Activated CD8-positive, alpha-beta memory T cell treated with anti-CD3 and anti-CD28 coated beads, Interleukin-2, amount 50 U/mL, for 1 hour (primary cell): ENCODE data around the gene GDF15.

Source experiments
- DNase-seq: peaks from one replicate; pipeline ENCODE4 v3.0.0-alpha.2; 2020; ENCODE audit errors: extremely low read depth

Gene GDF15

DNA sequence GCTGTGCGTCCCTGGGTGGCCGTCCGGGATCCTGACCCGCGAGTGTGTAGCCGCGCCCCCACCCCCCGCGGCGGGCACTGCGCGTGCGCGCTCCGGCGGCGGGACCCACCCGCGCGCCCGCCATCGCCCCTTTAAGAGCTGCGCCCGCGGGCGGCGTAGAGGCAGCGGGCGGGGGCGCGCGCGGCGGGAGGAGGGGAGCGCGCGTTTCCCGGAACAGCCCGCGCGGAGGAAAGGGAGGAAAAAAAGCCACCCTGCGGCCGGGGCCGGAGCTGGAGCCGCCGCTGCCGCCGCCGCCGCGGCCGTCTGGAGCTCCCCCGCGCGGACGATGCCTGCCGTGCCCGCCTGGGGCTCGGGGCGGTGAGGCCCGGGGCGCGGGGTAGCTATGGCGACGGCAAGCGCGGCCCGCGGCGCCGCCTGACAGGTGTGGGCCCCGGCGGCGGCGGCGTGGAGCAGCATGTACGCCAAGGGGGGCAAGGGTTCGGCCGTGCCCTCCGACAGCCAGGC is 33.3 kb downstream of the GDF15 start, which contains the start of gene SSBP4:
Gene SSBP4 (plus strand): TSS at position 204 of the 504 bp plus-strand sequence. CDS start 251 bp downstream, at position 455.
- no peak for DNase-seq

DNA sequence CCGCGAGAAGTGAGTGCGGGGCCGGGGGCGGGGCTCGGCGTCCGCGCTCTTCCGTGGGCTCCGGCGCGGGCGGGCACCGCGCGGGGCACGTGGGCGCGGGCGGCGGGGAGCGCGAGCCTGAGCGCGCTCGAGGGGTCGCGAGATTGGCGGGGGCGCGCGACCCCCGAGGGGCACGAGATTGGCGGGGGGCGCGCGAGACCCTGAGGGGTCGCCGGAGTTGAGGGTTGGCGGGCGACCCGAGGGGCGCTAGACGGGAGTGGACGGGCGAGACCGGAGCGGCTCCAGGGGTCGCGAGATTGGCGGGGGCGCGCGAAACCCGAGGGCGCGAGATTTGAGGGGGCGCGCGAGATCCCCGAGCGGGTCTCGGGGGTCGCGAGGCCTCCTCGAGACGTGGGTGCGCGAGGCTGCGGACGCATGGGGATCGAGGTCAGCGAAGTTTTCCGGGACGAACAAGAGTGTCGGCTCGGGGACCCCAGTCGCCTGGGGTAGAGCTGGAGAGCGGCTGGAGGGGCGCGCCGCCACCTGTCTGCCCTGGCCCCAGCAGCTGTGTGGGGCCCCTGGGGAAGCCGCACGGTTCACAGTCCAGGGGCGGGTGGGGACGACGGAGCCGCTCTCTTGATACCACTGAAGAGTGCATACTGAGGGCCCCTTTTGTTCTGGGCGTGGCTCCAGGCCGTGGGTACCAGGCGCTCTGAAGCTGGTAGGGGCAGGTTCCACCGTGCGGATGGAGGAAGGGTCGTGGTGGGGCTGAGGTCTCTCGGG is 33.9 kb downstream of the GDF15 start:
- no peak for DNase-seq

DNA sequence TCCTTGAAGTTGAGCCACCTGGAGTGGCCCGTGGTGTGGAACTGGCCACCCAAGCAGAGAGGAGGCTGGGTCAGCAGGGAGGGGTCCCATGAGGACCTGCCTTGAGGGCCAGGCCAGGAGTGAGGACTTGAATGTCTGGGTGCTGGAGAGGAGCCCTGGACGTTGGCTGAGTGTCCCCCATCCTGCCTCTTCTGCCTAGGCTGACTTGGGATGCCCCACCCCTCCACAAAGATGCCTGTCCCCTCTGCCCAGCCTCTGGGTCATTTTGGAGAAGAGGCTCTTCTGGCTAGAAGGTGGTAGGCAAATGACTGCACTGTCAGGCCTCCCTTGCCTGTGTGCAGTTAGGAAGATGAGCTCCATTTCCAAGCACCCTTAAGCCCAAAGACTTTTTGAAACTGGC is 35.0 kb downstream of the GDF15 start:
- DNase-seq: no peak

DNA sequence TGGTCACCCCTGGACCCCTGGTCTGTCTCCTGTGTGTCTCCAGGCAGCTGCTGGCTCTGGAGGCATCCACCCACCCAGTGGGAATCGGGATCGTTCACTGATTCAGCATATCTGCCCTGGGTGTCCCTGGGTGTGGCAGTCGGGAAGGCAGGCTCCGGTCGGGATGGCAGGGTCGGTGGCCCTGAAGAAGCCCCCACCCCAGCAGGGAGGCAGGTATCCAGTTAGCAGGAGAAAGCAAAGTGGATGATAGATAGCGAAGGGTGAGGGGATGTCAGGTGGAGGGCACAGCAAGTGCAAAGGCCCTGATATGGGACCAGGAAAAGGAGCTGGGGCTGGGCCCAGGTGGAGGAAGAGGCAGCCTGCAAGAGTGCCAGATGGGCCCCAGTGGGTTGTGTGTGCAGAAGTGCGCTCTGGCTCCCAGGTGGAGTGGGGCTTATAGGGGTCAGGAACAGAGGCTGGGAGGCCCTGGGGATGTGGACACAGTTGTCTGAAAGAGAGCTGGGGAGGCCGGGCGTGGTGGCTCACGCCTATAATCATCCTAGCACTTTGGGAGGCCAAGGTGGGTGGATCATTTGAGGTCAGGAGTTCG is 35.5 kb downstream of the GDF15 start:
- no peak for DNase-seq

DNA sequence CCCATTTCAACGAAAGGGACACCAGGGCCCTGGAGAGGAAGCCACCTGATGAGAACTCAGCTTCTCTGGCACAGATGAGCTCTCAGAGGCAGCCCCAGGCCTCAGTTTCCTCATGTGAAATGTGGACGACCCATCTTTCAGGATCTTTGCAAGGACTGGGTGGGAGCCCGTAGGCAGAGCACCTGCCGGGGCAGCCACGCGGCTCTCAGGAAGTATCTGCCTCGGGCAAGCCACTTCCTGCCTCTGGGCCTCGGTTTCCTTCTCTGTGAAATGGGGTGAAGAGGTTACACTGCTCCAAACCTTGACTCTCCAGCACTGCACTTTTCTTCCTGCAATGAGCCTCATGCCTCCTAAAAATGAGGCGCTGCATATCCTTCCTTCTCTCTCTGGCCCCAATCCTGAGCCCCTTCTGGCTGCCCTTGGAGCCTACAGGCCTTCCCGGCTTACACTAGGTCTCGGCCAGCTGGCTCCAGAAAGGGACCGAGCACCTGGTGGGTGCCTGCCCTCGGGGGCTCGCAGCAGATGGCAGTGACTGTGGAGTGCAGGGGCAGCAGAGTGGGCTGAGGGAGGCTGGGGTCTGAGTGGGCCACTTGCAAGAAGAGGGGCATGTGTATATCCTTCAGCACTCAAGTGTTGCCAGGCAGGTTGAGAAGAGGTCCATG is 36.7 kb downstream of the GDF15 start:
- DNase-seq: no peak

DNA sequence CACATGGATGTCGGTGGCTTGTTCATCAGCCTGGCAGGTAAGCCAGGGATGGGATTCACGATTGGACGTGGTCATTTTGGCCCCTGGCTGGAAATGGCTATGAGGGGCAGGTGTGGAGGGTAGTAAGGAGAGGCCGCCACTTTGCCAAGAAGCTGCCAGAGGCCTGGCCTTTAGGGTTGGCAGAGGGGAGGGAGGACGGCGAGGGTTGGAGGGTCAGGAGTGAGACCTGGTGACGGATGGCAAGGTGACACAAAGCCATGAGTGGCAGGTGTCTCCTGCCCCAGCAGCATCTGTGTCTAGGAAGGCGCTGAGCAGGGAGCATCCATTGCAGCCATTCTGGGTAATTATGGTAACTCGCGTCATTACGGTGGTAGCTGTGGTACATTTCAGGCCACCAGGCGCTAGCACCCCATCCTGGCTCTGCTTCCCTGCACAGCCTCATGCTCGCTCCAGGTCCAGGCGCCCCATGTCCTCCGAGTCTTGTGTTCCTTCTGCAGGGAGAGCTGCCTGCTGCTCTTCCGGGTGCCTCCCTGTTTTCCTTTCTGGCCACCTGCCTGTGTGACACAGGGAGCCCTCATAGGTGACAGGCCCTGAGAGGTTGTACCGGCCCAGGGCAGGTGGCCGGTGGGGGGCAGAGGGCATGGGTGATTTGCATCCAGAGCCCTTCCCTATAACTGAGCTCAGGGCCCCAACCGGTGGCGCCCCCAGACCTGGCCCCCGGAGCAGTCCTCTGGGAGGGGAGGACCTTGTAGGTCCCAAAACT is 37.5 kb downstream of the GDF15 start:
- no peak for DNase-seq

DNA sequence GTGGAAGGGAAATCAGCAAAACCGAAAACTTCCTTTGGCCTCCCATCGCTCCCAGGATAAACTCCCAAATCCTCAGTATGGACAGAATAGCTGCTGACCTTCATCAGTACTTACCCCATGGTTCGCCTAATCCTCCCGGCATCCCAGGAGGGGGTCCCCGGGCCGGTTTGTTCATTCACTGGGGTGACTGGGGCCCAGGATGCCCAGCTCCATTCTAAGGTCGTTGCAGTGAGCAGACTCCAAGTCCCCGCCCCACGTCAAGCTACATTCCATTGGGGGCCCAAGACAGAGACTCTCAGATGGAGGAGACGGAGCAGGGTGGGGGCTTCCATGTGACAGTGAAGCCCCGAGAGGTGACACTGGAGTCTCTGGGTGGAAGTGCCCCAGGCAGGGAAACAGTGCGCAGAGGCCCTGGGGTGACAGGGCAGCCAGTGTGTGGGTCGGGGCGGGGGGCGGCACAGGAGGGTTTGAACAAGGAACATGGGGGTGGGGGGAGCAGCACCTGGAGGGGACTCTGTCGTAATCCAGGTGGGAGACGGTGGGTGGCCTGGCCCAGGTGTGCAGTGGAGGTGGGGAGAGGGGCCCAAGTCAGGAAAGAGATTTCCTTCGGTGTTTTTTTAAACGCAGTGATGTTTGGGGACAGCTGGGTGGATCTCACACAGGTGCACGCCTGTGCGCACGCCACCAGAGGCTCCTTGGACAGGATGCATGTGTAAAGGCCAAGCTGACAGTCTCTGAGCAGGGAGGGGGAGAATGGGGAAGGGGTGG is 38.3 kb downstream of the GDF15 start:
- no peak for DNase-seq

DNA sequence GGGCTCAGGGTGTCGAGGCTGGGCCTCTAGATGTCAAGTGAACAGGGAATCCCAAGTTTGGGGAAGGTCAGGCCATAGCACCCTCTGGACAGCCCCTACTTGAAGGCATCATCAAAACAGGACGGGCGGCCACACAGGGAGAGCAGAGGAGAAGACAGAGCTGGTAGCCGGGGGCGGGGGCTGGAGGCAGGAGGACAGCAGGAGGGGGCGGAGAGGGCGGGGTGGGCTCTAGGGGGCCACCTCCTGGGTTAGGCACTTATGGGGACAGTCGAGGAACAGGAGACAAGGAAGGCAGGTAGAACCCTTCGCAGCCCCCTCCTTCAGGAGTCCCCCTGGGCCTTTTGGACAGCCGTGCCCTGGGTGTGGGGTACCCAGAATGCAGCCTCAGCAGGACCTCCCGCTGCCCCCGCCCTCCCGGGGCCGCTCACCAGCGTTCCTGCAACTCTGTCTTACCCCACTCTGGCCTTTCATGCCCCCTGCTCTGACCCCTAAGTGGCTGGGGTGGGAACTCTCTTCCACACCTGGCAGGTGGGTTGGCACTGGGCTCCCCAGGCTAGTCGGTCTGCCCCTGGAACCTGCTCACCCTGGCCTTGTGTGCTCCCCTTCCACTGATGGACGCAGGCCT is 39.0 kb downstream of the GDF15 start:
- no peak for DNase-seq

DNA sequence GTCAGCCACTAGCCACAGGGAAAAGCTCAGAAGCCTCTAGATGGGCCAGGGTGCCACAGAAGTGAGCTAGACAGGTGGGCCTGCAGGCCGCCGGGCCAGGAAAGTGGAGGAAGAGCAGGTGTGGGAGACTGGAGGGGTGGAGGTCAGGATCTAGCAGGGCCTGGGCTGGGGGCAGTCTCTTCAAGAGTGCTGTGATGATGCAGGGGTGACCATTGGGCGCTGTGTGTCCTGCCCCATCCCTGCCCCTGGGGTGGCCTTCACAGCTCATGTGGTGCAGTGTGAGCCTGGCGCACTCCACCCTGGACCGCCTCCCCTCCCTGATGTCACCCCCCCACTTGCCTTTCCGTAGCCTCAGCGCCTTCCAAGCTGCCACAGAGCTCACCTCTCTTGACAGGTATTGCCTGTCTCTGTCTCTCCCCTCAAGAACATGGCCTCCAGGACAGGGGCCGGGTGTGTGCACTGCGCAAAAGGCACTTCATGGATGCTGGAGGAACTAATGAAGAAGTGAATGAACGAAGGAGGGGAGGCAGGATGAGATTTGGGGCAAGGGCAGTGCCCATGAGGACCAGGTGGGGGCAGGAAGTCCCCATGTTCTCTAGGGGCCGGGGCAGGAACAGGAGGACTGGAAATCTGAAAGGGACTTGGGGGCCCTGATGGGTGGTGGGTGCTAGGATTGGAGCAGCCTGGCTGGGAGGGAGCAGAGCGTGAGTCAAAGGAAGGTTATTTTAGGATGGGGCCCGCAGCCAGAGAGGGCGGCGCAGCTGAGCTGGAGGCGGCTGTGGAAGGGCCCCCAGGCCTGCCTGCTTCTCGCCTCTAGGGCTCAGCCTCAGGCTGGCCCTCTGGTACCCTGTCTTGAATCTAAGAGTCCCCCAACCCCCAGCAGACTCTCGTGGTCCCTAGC is 39.8 kb downstream of the GDF15 start:
- DNase-seq: no peak

DNA sequence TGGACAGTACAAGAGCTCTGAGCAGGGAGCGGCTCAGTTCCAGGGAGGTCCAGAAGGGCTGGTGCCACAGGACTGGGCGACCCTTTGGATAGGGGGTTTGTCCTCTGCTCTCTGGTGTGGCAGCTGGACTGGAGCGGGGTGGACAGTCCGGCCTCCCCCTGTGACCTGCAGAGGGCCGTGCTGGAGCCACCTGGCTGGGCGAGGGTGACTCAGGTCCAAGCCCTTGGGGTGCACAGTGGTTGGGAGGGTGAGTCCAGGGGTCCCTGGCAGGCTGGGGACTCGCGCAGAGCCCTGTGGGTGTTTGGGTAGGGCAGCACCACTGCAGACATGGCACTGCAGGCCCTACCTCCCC is 40.4 kb downstream of the GDF15 start:
- no peak for DNase-seq

DNA sequence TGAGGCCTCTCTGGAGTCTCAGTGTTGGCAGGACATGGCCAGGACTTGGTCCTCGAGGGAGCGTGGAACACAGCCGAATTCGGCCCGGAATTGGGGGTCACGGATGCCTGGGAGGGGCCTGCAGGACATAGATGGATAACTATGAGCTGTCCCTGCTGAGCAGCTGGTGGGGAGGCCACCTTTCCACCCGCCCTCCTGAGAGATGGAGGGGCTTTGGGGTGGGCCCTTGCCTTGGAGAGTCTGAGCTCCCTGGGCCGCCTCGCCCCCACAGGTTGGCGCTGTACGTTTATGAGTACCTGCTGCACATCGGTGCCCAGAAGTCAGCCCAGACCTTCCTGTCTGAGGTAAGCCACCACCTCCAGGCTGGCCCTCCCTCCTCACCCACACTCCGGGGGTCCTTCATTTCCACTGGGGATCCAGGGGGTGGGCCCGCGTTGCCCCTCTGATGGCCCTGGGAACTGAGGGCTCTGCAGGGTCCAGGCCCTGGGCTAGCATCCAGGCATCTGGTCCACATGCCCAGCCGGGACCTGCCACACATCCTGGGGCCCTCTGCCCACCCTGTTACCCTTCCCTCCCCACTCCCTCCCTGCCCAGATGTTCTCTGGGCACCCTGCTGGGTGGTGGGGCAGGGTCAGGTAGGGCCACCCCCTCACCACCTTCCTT is 41.3 kb downstream of the GDF15 start:
- no peak for DNase-seq

DNA sequence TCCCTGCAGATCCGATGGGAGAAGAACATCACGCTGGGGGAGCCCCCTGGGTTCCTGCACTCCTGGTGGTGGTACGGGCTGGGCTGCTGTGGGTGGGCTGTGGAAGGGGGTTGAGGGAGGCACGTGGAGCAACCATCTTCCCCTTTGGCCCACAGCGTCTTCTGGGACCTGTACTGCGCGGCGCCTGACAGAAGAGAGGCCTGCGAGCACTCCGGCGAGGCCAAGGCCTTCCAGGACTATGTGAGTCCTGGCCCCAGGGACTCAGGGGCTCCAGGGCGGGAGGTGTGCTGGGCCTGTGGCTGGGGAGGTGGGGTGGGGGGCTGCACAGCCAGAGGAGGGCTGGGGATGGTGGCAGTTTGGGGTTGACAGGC is 41.8 kb downstream of the GDF15 start:
- no peak for DNase-seq

DNA sequence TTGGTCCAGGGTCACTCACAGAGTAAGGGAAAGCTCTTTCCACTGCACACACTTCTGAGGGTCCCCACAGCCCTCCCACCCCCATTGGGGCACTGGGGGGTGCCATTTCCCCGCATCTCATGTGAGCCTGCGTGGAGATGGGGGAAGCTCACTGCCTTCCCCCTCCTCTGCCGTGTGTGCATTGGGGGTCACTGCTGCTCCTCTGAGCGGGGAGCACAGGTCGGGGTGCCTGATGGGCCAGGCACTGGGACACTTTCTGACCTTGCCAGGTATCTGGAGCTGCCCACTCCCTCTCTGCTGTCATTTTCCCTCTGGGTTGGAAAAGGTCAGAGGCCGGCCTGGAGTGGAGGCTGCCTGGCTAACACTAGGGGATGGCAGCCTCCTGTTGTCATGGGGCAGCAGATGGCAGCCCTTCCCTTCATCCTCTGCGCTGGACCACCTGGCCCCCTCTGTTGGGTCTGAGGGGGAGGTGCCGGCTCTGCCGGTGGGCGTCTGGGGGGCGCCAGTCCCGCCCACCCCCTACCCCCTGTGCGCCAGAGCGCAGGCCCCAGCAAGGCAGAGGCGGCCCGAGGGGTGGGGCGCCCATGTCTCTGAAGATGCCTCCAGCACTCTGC is 42.3 kb downstream of the GDF15 start:
- DNase-seq: no peak

DNA sequence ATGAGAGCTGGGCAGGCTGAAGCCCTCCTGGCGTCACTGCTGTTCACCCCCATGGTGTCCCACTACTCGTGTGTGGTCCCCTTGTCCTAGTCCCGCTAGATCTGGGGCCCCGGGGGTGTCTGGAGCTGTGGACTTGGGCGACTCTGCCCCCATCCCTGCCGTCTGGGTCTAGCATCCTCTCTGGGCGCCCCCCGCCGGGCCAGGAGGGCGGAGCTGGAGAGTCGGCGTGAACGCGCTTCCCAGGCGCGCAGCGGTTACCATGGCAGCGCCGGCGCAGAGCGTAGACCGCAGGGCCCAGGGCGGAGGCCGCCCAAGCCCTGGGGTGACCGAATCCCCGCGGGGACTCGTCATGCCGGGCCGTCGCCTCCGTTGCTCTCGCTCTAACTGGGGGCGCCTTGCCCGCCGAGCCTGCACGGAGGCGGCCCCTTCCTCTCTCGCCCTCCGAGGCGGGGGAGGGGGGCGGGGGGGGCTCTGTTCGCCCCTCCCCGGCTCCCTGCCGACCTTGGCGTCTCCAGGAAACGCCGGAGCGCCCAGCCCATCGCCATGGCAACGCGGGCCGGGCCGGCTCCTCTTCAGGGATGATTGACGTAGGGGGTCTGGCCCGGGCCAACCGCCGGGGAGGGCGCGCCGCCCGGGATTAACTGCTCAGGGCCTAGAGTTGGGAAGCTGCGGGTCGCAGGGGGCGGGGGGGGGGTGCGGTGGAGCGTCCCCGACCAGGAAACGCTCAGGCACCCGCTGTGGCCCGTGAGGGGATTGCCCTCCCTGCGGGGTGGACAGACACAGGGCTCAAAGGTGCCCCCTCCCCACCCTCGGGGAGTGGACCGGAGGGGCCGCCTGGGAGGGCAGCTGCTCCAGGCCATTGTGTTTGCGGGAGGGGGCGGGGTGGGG is 43.1 kb downstream of the GDF15 start:
- peak; percentile 60 for DNase-seq

DNA sequence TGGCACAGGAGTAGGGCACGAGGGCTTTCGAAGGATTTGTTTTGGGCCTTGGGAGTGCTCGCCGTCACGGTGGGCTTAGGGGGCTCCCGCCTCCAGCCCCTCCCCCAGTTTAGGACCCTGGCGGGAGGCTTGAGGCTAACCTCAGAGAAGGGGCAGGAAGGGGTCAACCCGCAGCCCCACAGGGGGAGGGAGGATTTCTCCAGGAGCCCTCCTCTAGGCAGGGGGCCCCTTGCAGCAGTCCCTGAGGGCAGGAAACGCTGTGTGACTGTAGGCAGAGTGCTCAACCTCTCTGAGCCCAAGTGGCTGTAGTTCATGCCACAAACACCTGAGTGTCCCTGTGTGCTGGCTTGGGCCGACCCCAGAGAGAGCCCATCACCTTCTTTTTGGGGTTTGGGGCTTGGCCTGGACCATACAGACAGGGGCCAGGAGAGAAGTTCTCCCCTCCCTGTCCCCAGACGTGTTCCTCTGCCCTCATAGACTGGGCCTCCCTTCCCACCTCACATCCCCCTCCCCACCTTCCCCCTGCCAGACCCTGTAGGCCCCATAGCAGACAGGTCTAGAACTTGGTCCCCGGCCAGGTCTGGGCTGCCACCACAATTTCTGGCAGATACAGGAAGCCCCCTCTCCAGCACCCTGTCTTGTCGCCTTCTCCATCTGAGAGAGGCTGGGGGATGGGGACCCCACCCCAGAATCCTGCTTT is 43.9 kb downstream of the GDF15 start:
- DNase-seq: no peak

DNA sequence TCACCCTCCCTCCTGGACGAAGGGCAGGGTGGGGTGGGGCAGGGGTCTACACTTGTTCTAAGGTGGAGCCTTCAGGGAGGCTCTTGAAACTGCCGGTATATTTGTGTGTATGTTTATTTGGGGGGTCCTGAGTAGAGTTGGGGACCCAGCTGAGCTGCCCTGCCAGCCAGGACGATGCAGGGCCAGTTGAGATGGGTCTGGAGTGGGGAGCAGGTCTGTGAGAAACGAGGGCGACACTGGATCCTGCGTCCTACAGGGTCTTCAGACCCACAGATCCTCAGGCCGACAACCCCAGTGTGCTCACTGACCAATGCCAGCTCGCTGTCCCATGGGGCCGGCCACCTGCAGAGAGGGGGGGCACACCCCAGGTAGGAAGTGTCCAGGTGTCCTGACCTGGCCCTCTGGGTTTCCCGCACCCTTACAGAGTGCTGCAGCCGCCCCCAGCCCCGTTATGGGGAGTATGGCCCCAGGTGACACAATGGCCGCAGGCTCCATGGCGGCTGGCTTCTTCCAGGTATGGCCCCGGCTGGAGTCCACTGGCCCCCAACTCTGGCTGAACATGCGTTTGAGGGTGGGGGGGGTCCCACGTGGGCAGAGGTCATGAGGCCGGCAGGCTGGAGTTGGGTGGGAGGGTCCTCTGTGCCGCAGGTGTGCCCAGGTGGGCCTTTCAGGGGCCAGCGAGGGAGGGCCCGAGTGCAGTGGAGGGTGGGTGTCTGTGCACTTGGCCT is 44.6 kb downstream of the GDF15 start:
- DNase-seq: no peak
